CD14-positive monocyte (primary cell): ENCODE results near the gene JUP. TPM values are rescaled to one million over a fixed set of nuclear protein-coding genes. Genes with fewer than 3 reads are reported as not detected.

ENCODE experiments used
- DNase-seq, 3 donors: peaks; one replicate each; pipeline ENCODE4 v3.0.0-alpha.2; 2011 to 2022
- H2AFZ ChIP-seq: 2 replicates; pipeline ENCODE4 v1.6.0; 2012; ENCODE audit warnings: mild to moderate bottlenecking, low read depth, low read length, inconsistent platforms; ENCODE audit not compliant: insufficient read depth, poor library complexity, severe bottlenecking
- H3K27ac ChIP-seq, 2 donors: 1 replicate in 1 of 2; 2 replicates in 1 of 2; pipeline ENCODE4 v1.5.1; 2012 to 2013; ENCODE audit warnings: low read length in 2 of 2, control low read depth in 1 of 2, inconsistent platforms in 1 of 2, low read depth in 1 of 2, mild to moderate bottlenecking in 1 of 2
- H3K27me3 ChIP-seq, 2 donors: one replicate each; pipeline versions ENCODE4 v1.6.0 to v1.6.1; 2011 to 2013; ENCODE audit warnings: low read length in 2 of 2; ENCODE audit not compliant: control insufficient read depth in 2 of 2, insufficient read depth in 2 of 2
- H3K36me3 ChIP-seq, 2 donors: replicated peaks in 1 of 2; 1 replicate in 1 of 2; 2 replicates in 1 of 2; pipeline versions ENCODE4 v1.5.1 to v1.6.1; 2012 to 2013; ENCODE audit warnings: low read length in 2 of 2, control low read depth in 1 of 2, inconsistent platforms in 1 of 2, mild to moderate bottlenecking in 1 of 2; ENCODE audit not compliant: insufficient read depth in 2 of 2, control insufficient read depth in 1 of 2
- H3K4me1 ChIP-seq, 2 donors: 1 replicate in 1 of 2; 2 replicates in 1 of 2; pipeline versions ENCODE4 v1.5.1 to v1.6.1; 2012 to 2013; ENCODE audit warnings: low read length in 2 of 2, control low read depth in 1 of 2, inconsistent platforms in 1 of 2, mild to moderate bottlenecking in 1 of 2, moderate library complexity in 1 of 2; ENCODE audit not compliant: insufficient read depth in 2 of 2, control insufficient read depth in 1 of 2
- H3K4me2 ChIP-seq: replicated peaks from 2 replicates; pipeline ENCODE3; 2012; ENCODE audit warnings: low read length, moderate library complexity, mild to moderate bottlenecking; ENCODE audit not compliant: poor library complexity, severe bottlenecking; ENCODE audit errors: extremely low read depth
- H3K4me3 ChIP-seq, 3 experiments: fragments of 200-600 bp in 1 of 3; sonication (generic) in 1 of 3; replicated peaks in 1 of 3; 1 replicate in 2 of 3; 2 replicates in 1 of 3; pipeline ENCODE4 v1.5.1; 2011 to 2013; ENCODE audit warnings: low read length in 3 of 3, mild to moderate bottlenecking in 3 of 3, control low read depth in 2 of 3, low read depth in 2 of 3, inconsistent platforms in 1 of 3, moderate library complexity in 1 of 3
- H3K79me2 ChIP-seq: 2 replicates; pipeline ENCODE4 v1.6.0; 2012; ENCODE audit warnings: mild to moderate bottlenecking, control low read depth, inconsistent platforms, low read length, moderate library complexity; ENCODE audit not compliant: insufficient read depth
- H3K9ac ChIP-seq: 2 replicates; pipeline ENCODE4 v1.6.0; 2017; ENCODE audit warnings: low read length, mild to moderate bottlenecking; ENCODE audit not compliant: insufficient read depth, poor library complexity, severe bottlenecking
- H3K9me3 ChIP-seq, 2 donors: replicated peaks in 1 of 2; 1 replicate in 1 of 2; 2 replicates in 1 of 2; pipeline versions ENCODE4 v1.5.1 to v1.6.1; 2012 to 2013; ENCODE audit warnings: low read length in 2 of 2, control low read depth in 1 of 2; ENCODE audit not compliant: control insufficient read depth in 1 of 2, insufficient read depth in 1 of 2
- H4K20me1 ChIP-seq: 2 replicates; pipeline ENCODE4 v1.6.0; 2012; ENCODE audit warnings: mild to moderate bottlenecking, low read length, control low read depth, moderate library complexity; ENCODE audit not compliant: insufficient read depth
- H3K27ac Mint-ChIP-seq, 7 donors: one replicate each; pipeline ENCODE4 v1.8.0; 2020; ENCODE audit warnings: mild to moderate bottlenecking in 7 of 7, mixed read lengths in 7 of 7, moderate library complexity in 6 of 7, inconsistent platforms in 2 of 7
- H3K27me3 Mint-ChIP-seq, 3 donors: one replicate each; pipeline ENCODE4 v1.8.0; 2021 to 2022; ENCODE audit warnings: low read depth in 3 of 3, mild to moderate bottlenecking in 3 of 3, mixed read lengths in 3 of 3, moderate library complexity in 3 of 3, inconsistent platforms in 1 of 3
- H3K36me3 Mint-ChIP-seq, 2 donors: one replicate each; pipeline ENCODE4 v1.8.0; 2020; ENCODE audit warnings: mixed read lengths in 2 of 2, inconsistent platforms in 1 of 2, mild to moderate bottlenecking in 1 of 2
- H3K4me1 Mint-ChIP-seq: one replicate; pipeline ENCODE4 v1.8.0; 2020; ENCODE audit warnings: mild to moderate bottlenecking, mixed read lengths
- H3K4me3 Mint-ChIP-seq, 2 donors: one replicate each; pipeline ENCODE4 v1.8.0; 2020; ENCODE audit warnings: mild to moderate bottlenecking in 2 of 2, mixed read lengths in 2 of 2, moderate library complexity in 1 of 2
- H3K9me3 Mint-ChIP-seq, 7 donors: one replicate each; pipeline ENCODE4 v1.8.0; 2020 to 2022; ENCODE audit warnings: mixed read lengths in 7 of 7, mild to moderate bottlenecking in 6 of 7, moderate library complexity in 6 of 7, inconsistent platforms in 2 of 7
- WGBS: methylation state at CpG from one replicate; pipeline ENCODE4 v1.1.5; 2013; ENCODE audit warnings: missing lambda C conversion rate; ENCODE audit not compliant: insufficient coverage; 5-methylcytosine and 5-hydroxymethylcytosine counted together
- intact Hi-C, 2 donors: fragments of 100-400 bp; cut with micrococcal nuclease; formaldehyde crosslinking; loops; one replicate each; pipeline versions ENCODE4 v1.15.0 to v1.15.1; 2023
- polyA plus RNA-seq, 3 donors: library from polyadenylated mRNA; depleted of rRNA in 1 of 3; unstranded in 2 of 3; stranded (reverse) in 1 of 3; fragments of 300-500 nt in 2 of 3; fragments of >200 nt in 1 of 3; fragmentation: Illumina TruSeq in 2 of 3; gene quantifications; 1 replicate in 2 of 3; 2 replicates in 1 of 3; pipeline ENCODE4 v1.2.3, GENCODE V29; 2012 to 2021
- TF ChIP-seq, protein P1 (sequence below): fragments of 200-600 bp; IDR thresholded peaks from one replicate; pipeline ENCODE4 v1.8.0; 2022; ENCODE audit warnings: antibody characterized with exemption, mild to moderate bottlenecking

JUP gene
- polyA plus RNA-seq, 3 donors = 14.0 to 22.1 (median 15.4) TPM

DNA sequence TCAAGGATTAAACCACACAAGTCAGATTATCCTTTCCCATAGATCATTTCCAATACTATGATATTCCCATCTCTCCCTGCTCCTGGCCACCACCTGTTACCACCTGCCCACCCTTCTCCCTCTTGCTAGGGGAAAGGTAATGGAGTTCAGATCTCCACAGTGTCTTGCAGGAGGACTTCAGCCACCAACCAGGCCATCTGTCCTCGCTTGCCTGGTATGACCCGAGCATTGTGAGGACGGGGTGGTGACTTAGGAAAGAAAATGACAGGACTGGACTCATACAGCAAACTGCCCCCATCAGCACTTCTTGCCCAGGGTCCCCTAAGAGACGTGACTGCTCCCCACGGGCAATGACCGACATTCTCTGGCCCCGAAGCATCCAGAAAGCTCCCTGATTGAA is 37.1 kb upstream of the JUP start:
- Histone ChIP-seq H2AFZ (no peak overlapping the region), H3K27me3 (no peaks in the 10 kb centered on the region), H3K27ac (no peak overlapping the region), H3K4me3 (no peak overlapping the region), H3K79me2 (no peaks in the 10 kb centered on the region), H3K36me3 (peaks cover 0 to 4% of the 10 kb centered on the region in 2 donors), H4K20me1 (no peaks in the 10 kb centered on the region), H3K4me2 (no peak overlapping the region), H3K9ac (no peak overlapping the region), H3K9me3 (no peaks in the 10 kb centered on the region), H3K4me1 (no peaks in the 10 kb centered on the region)
- intact Hi-C loops = no loop called here
- no peak overlapping the region for H3K27ac Mint-ChIP-seq
- H3K4me1 Mint-ChIP-seq = no peaks in the 10 kb centered on the region
- H3K9me3 Mint-ChIP-seq = peaks cover 0 to 2% (median 0%) of the 10 kb centered on the region in 7 donors
- TF ChIP-seq, protein P1, sequence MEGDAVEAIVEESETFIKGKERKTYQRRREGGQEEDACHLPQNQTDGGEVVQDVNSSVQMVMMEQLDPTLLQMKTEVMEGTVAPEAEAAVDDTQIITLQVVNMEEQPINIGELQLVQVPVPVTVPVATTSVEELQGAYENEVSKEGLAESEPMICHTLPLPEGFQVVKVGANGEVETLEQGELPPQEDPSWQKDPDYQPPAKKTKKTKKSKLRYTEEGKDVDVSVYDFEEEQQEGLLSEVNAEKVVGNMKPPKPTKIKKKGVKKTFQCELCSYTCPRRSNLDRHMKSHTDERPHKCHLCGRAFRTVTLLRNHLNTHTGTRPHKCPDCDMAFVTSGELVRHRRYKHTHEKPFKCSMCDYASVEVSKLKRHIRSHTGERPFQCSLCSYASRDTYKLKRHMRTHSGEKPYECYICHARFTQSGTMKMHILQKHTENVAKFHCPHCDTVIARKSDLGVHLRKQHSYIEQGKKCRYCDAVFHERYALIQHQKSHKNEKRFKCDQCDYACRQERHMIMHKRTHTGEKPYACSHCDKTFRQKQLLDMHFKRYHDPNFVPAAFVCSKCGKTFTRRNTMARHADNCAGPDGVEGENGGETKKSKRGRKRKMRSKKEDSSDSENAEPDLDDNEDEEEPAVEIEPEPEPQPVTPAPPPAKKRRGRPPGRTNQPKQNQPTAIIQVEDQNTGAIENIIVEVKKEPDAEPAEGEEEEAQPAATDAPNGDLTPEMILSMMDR = no peak
- WGBS = 98% methylated on average over 5 of the region's 7 CpGs
- H3K36me3 Mint-ChIP-seq = peaks cover 2% of the 10 kb centered on the region in 2 donors
- DNase-seq = no peak
- peaks cover 0 to 6% (median 1%) of the 10 kb centered on the region in 3 donors for H3K27me3 Mint-ChIP-seq
- H3K4me3 Mint-ChIP-seq = no peak overlapping the region

DNA sequence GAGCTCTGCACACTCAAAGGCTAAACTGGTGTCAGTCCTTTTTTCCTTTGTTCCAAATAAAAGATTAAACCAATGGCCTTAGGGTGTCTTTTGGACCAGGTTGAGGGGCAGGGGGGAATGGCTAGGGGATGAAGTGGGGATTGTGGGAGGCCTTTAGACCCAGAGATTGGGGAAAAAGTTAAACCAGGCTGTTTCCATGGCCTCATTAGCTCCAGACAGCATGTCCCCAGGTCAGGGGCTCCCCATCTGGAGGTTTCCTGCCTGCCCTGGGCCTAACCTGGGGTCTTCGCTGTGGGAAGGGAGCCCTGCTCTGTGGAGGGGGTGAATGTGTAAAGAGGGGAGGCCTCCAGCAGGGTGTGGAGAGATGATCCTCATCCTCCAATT is 36.6 kb upstream of the JUP start:
- no CpG with 5 or more reads among the region's 1 CpG for WGBS

More for the DNA sequence above, 36.6 kb upstream of the JUP start:
- intact Hi-C loops = no loop called here
- Mint-ChIP-seq H3K4me1 (no peaks in the 10 kb centered on the region), H3K36me3 (peaks cover 0 to 2% of the 10 kb centered on the region in 2 donors), H3K27me3 (peaks cover 0 to 4% (median 1%) of the 10 kb centered on the region in 3 donors), H3K9me3 (peaks cover 0 to 2% (median 0%) of the 10 kb centered on the region in 7 donors), H3K27ac (no peak overlapping the region), H3K4me3 (no peak overlapping the region)
- H4K20me1 ChIP-seq = no peaks in the 10 kb centered on the region
- no peak overlapping the region for H3K27ac ChIP-seq
- TF ChIP-seq, protein P1 = no peak
- no peak overlapping the region for H3K4me2 ChIP-seq
- no peak overlapping the region for H2AFZ ChIP-seq
- no peaks in the 10 kb centered on the region for H3K79me2 ChIP-seq
- H3K27me3 ChIP-seq = no peaks in the 10 kb centered on the region
- H3K4me3 ChIP-seq = no peak overlapping the region
- peaks cover 0 to 4% of the 10 kb centered on the region in 2 donors for H3K36me3 ChIP-seq
- H3K9me3 ChIP-seq = no peaks in the 10 kb centered on the region
- no peak for DNase-seq
- no peaks in the 10 kb centered on the region for H3K4me1 ChIP-seq
- H3K9ac ChIP-seq = no peak overlapping the region
